ENCODE measurements around the gene SKOR1. TPM values are rescaled to one million over a fixed set of nuclear protein-coding genes. Genes with fewer than 3 reads are reported as not detected.
A peak's percentile ranks its signal among the peaks of the same experiment; 100 is the strongest.

SKOR1 gene
- total RNA-seq, 1 donor from 2014 or later: 0.22 TPM

DNA sequence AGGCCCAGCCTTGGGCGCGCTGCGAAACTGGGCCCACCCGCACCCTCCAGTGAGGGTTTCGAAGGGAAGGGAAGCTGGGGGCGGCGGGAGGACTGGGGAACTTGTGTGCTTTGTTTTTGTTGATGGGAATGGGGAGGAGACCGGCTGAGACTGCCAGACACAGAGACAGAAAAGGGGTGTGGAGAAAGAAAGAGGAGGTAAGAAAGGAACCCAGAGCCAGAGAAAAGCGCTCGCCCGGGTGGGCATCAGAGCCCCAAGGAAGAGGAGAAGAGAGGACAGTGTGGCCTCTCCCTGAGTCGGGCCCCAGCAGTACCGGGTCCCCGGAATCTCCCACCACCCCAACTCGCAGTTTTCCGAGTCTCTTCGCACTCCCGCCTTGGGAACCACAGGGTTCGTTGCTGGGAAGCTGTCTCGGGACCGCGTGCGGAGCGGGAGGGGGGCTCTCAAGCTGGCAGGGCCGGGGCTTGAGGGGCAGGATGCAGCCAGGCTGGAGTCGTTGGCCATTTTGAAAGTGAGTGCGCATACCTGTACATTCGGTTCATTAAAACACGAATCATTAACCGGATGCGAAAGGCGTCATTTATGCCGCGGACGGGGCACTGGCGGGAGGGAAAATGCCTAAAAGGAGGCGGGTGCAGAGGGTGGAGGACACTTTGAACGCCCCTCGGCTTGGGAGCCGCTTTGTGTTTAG lies 3.1 kb downstream of the SKOR1 start:
- Histone ChIP-seq H3K27me3 (ENCODE audit: low read depth) (peaks cover 100% of the 10 kb centered on the region), H3K9me3 (replicated peaks) (no peaks in the 10 kb centered on the region), H3K36me3 (no peaks in the 10 kb centered on the region), H3K27ac (replicated peaks) (no peak overlapping the region), H3K4me1 (peaks cover 74% of the 10 kb centered on the region), H3K4me3 (peak overlapping the region; percentile 52)
- no peak for DNase-seq
- TF ChIP-seq, protein P1, sequence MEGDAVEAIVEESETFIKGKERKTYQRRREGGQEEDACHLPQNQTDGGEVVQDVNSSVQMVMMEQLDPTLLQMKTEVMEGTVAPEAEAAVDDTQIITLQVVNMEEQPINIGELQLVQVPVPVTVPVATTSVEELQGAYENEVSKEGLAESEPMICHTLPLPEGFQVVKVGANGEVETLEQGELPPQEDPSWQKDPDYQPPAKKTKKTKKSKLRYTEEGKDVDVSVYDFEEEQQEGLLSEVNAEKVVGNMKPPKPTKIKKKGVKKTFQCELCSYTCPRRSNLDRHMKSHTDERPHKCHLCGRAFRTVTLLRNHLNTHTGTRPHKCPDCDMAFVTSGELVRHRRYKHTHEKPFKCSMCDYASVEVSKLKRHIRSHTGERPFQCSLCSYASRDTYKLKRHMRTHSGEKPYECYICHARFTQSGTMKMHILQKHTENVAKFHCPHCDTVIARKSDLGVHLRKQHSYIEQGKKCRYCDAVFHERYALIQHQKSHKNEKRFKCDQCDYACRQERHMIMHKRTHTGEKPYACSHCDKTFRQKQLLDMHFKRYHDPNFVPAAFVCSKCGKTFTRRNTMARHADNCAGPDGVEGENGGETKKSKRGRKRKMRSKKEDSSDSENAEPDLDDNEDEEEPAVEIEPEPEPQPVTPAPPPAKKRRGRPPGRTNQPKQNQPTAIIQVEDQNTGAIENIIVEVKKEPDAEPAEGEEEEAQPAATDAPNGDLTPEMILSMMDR (IDR thresholded peaks at IDR 0.05; ENCODE audit: borderline replicate concordance): no peak
- intact Hi-C loops (cut with micrococcal nuclease): no loop called here

DNA sequence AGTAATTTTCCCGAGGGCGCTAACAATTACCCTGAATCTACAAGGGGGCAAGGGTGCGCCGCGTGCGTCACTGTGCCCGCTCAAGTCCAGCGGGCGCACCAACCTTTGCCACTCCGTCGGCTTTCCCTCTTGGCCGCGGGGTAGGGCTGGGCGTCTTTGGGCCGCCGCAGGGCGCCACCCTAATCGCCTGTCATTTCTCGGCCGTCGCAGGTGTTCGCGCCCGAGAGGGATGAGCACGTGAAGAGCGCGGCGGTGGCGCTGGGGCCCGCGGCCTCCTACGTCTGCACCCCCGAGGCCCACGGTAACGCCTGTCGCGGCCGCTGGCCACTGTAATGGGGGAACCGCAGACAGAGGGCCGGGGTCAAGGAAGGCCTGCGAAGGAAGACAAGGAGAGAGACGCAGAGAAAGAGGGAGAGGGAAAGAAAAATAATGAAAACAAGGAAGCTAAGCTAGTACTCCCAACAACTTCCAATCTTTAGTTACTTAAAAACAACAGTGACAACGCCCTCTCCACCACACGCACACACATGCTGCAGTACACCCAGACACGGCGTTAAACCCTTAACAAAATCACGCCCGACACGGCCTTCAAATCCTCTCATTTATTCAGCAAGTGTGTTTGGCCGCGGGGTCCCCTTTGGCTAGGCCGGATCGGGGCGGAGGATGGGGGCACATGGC lies 3.8 kb downstream of the SKOR1 start:
- TF ChIP-seq, protein P1 (IDR thresholded peaks at IDR 0.05; ENCODE audit: borderline replicate concordance): no peak
- H3K36me3 ChIP-seq: no peaks in the 10 kb centered on the region
- intact Hi-C loops (cut with micrococcal nuclease): no loop called here
- peaks cover 78% of the 10 kb centered on the region for H3K4me1 ChIP-seq
- peaks cover 100% of the 10 kb centered on the region for H3K27me3 ChIP-seq (ENCODE audit: low read depth)
- peak overlapping the region; percentile 52 for H3K4me3 ChIP-seq
- no peak overlapping the region for H3K27ac ChIP-seq (replicated peaks)
- DNase-seq: no peak
- no peaks in the 10 kb centered on the region for H3K9me3 ChIP-seq (replicated peaks)

DNA sequence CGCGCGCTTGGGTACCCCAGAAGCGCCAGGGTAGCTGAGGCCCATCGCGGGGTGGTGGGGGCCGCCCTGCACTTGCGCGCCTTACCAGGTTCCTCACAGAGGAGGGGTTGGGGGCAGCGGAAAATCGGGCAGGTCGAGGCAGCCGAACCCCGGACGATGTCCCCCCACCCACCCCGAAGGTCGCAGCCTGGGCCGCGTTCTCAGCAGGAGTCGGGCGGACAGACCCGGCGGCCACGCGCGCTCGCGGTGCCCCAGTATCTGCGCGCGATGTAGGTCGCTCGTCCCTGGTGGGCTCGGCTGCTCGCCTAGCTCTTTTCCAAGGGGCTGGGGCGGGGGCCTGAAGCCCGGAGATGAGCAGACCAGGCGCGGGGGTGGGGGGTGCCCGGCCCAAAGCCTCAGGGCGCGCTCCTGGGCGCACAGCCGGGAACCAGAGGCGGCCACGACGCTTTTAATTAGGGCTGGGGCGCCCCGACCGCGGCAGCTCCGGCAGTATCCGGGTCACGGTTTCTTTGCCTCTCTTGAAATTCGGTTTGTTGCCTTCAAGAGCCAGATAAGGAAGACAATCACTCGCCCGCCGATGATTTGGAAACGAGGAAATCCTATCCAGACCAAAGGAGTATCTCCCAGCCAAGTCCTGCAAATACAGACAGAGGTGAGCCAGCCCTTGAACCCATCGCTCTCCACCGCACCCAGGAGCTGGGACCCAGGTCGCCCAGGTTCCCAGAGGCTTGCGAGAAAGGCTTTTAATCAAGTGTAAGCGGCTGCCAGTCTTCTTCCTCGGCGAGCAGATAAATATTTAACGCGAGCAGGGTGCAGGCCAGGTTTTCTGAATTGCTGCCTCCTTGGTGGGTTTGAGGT lies 4.6 kb downstream of the SKOR1 start:
- TF ChIP-seq, protein P1 (IDR thresholded peaks at IDR 0.05; ENCODE audit: borderline replicate concordance): no peak
- peaks cover 83% of the 10 kb centered on the region for H3K4me1 ChIP-seq

DNA sequence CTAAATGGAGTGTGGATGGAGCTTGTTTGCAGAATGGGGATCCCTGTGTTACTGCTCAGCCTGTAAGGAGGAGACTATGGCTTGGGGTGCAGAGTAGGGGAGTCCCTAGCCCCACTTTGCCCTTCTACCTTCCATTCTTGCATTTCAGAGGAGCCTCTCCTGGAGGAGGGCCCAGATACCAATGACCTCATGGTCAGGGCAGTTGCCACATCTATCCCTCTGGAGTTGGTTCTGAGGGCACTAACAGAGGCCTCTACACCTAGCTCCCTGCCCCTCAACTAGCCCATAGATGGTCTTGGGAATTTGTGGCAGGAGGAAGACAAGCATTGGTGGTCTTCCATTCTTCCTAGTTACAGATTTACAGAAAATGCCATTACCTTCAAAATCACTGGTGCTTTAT lies 6.1 kb downstream of the SKOR1 start:
- intact Hi-C loops (cut with micrococcal nuclease): no loop called here

More for the DNA sequence above, 4.6 kb downstream of the SKOR1 start:
- DNase-seq: no peak
- no peak overlapping the region for H3K27ac ChIP-seq (replicated peaks)
- H3K27me3 ChIP-seq (ENCODE audit: low read depth): peaks cover 100% of the 10 kb centered on the region
- H3K4me3 ChIP-seq: peak overlapping the region; percentile 52
- H3K9me3 ChIP-seq (replicated peaks): no peaks in the 10 kb centered on the region
- H3K36me3 ChIP-seq: no peaks in the 10 kb centered on the region
- intact Hi-C loops (cut with micrococcal nuclease): no loop called here

DNA sequence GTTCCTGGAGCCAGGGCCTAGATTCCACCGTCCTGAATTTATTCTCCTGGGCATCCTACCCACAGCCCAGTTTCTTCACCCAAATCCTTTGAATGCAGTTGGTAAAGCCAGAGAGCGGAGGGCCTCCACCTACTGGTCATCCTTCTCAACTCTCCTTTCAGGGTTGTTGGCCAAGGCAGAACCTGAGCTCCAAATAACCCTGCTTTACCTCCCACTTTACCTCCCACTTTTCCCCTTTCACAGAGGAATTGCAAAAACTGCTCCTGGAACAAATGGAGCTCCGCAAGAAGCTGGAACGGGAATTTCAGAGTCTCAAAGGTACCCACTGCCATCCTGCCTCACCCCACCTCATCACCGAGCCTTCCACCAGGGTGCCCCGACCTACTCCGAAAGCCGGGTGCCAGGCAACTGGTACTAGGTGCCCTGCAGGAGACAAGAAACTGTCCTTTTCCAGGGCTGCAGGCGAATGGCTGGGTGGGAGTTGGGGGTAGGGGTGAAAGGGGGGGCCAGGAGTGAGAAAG lies 6.8 kb downstream of the SKOR1 start:
- Histone ChIP-seq H3K9me3 (replicated peaks) (no peaks in the 10 kb centered on the region), H3K4me1 (peaks cover 75% of the 10 kb centered on the region), H3K27ac (replicated peaks) (no peak overlapping the region), H3K36me3 (no peaks in the 10 kb centered on the region), H3K4me3 (peak overlapping the region; percentile 61), H3K27me3 (ENCODE audit: low read depth) (peaks cover 91% of the 10 kb centered on the region)
- TF ChIP-seq, protein P1 (IDR thresholded peaks at IDR 0.05; ENCODE audit: borderline replicate concordance): peak; percentile 27
- DNase-seq: no peak
- intact Hi-C loops (cut with micrococcal nuclease): no loop called here

More for the DNA sequence above, 6.1 kb downstream of the SKOR1 start:
- H3K4me1 ChIP-seq: peaks cover 82% of the 10 kb centered on the region
- H3K27ac ChIP-seq (replicated peaks): no peak overlapping the region
- no peaks in the 10 kb centered on the region for H3K9me3 ChIP-seq (replicated peaks)
- TF ChIP-seq, protein P1 (IDR thresholded peaks at IDR 0.05; ENCODE audit: borderline replicate concordance): no peak
- H3K4me3 ChIP-seq: no peak overlapping the region
- DNase-seq: no peak
- peaks cover 99% of the 10 kb centered on the region for H3K27me3 ChIP-seq (ENCODE audit: low read depth)
- no peaks in the 10 kb centered on the region for H3K36me3 ChIP-seq

Data from left ventricle myocardium inferior (tissue), 1 donor.